Neutrophil (primary cell): Measurements from ENCODE around the gene YKT6.

ENCODE experiments used
- H3K27ac ChIP-seq: fragments of 200-600 bp; sonication (generic); 2 replicates; pipeline ENCODE4 v1.5.1; 2016; ENCODE audit warnings: mild to moderate bottlenecking, moderate library complexity
- H3K27me3 ChIP-seq: fragments of 200-600 bp; sonication (generic); 2 replicates; pipeline ENCODE4 v1.6.0; 2016; ENCODE audit warnings: mild to moderate bottlenecking
- H3K36me3 ChIP-seq: fragments of 200-600 bp; sonication (generic); 2 replicates; pipeline ENCODE4 v1.5.1; 2017
- H3K4me1 ChIP-seq, 2 experiments: fragments of 200-600 bp in 1 of 2; sonication (generic) in 1 of 2; 1 replicate in 1 of 2; 2 replicates in 1 of 2; pipeline versions ENCODE4 v1.5.1 to v1.6.1; 2013 to 2016; ENCODE audit warnings: low read depth in 1 of 2, low read length in 1 of 2, mild to moderate bottlenecking in 1 of 2, moderate library complexity in 1 of 2; ENCODE audit not compliant: control insufficient read depth in 1 of 2, insufficient read depth in 1 of 2
- H3K4me3 ChIP-seq, 2 experiments: fragments of 200-600 bp in 1 of 2; sonication (generic) in 1 of 2; 1 replicate in 1 of 2; 2 replicates in 1 of 2; pipeline ENCODE4 v1.5.1; 2013 to 2016; ENCODE audit warnings: low read depth in 1 of 2, low read length in 1 of 2, mild to moderate bottlenecking in 1 of 2, moderate library complexity in 1 of 2
- H3K9me3 ChIP-seq: fragments of 200-600 bp; sonication (generic); 2 replicates; pipeline ENCODE4 v1.5.1; 2016
- TF ChIP-seq, protein P1 (sequence below): fragments of 200-600 bp; sonication (generic); IDR thresholded peaks from 2 replicates; pipeline ENCODE4 v1.5.1; 2016; ENCODE audit warnings: antibody characterized with exemption

Gene YKT6

GRCh38 chr7:44213877-44214388 is 13.2 kb downstream of the YKT6 start:
- H3K4me3 ChIP-seq = no peak overlapping the region
- H3K27me3 ChIP-seq = no peaks in the 10 kb centered on the region
- peaks cover 66% of the 10 kb centered on the region for H3K36me3 ChIP-seq
- H3K27ac ChIP-seq = no peak overlapping the region
- H3K4me1 ChIP-seq = no peaks in the 10 kb centered on the region
- no peaks in the 10 kb centered on the region for H3K9me3 ChIP-seq
- TF ChIP-seq, protein P1, sequence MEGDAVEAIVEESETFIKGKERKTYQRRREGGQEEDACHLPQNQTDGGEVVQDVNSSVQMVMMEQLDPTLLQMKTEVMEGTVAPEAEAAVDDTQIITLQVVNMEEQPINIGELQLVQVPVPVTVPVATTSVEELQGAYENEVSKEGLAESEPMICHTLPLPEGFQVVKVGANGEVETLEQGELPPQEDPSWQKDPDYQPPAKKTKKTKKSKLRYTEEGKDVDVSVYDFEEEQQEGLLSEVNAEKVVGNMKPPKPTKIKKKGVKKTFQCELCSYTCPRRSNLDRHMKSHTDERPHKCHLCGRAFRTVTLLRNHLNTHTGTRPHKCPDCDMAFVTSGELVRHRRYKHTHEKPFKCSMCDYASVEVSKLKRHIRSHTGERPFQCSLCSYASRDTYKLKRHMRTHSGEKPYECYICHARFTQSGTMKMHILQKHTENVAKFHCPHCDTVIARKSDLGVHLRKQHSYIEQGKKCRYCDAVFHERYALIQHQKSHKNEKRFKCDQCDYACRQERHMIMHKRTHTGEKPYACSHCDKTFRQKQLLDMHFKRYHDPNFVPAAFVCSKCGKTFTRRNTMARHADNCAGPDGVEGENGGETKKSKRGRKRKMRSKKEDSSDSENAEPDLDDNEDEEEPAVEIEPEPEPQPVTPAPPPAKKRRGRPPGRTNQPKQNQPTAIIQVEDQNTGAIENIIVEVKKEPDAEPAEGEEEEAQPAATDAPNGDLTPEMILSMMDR = no peak

DNA sequence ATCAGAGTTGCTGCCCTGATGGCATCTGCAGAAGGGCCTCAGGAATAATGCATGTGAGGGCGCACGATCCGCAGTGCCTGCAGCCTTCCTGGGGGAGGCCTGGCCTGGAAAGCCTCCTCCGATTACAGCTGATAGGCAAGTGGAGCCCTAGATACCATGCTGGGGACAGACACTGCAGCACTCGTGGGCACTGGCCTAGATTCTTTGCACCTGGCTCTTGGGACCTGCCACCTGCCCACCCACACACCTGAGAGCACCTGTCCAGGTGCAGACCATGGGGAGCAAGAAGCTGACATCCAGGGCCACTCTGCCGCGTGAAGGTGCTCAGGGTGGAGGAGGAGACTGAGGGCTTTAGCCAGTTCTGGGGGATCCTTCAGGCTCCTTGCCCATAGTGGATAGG is 14.8 kb downstream of the YKT6 start:
- H3K27me3 ChIP-seq = no peaks in the 10 kb centered on the region
- peaks cover 50% of the 10 kb centered on the region for H3K36me3 ChIP-seq
- no peaks in the 10 kb centered on the region for H3K9me3 ChIP-seq
- TF ChIP-seq, protein P1 = no peak
- no peaks in the 10 kb centered on the region for H3K4me1 ChIP-seq
- no peak overlapping the region for H3K4me3 ChIP-seq
- H3K27ac ChIP-seq = no peak overlapping the region

DNA sequence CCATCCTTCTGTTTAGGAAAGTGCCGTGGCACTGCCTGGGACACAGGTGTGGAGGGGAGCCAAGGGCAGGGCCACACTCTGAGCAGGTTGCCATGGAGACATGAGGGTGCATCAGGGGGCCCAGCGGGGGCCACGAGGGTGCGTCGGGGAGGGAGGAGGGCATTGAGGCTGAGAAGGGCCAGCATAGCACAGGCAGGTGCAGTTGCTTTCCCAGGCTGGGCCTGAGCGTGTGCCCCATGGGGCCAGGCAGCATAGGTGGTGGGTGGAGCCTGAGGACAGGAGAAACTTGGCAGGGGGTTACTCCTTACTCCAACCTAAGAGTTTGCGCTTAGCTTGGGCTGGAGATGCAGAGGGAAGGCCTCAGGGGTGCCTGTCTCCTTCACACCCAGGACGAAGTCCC is 15.2 kb downstream of the YKT6 start:
- Histone ChIP-seq H3K27me3 (no peaks in the 10 kb centered on the region), H3K4me3 (no peak overlapping the region), H3K4me1 (no peaks in the 10 kb centered on the region), H3K9me3 (no peaks in the 10 kb centered on the region), H3K36me3 (peaks cover 45% of the 10 kb centered on the region), H3K27ac (no peak overlapping the region)
- TF ChIP-seq, protein P1 = no peak

DNA sequence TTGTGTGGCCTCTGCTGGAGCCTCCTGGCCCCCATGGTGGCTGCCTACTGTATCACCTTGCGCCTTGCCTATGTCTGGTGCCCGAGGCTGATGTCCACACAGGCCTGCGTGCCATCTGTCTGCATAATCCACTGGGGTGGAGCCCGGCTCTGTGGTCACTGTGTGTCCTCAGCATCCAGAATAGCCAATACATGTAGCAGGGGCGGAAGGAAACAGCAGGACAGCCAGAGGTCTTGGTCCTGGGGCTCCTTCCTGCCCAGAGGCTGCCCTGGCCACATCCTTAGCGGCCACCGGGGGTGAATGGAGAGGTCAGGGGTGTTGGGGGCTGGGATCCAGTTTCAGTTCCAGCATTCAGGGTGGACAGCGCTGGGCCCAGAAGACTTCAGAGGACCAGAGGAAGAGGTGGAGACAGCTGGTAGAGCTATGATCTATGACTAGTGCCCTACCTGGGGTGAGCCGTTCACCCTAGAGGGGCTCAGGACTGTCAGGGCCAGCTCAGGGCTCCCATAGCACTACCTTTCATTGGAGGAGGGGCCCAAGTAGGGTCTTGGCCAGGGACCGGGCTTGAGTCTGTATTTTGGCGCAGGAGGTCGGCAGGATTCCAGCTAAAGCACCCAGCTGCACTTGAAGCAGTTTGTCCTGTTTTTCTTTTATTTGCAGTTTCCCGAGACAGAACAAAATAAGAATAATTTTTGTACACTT is 15.9 kb downstream of the YKT6 start:
- Histone ChIP-seq H3K4me1 (no peaks in the 10 kb centered on the region), H3K4me3 (no peak overlapping the region), H3K36me3 (peaks cover 38% of the 10 kb centered on the region), H3K27me3 (no peaks in the 10 kb centered on the region), H3K27ac (no peak overlapping the region), H3K9me3 (no peaks in the 10 kb centered on the region)
- TF ChIP-seq, protein P1 = no peak

GRCh38 chr7:44217223-44217714 is 16.5 kb downstream of the YKT6 start:
- TF ChIP-seq, protein P1 = no peak
- peaks cover 32% of the 10 kb centered on the region for H3K36me3 ChIP-seq
- H3K9me3 ChIP-seq = no peaks in the 10 kb centered on the region
- H3K4me3 ChIP-seq = no peak overlapping the region
- no peaks in the 10 kb centered on the region for H3K4me1 ChIP-seq
- H3K27ac ChIP-seq = no peak overlapping the region
- no peaks in the 10 kb centered on the region for H3K27me3 ChIP-seq
